Sigmoid colon (tissue), 7 donors: ENCODE results near the gene AMACR. TPM values are rescaled to one million over a fixed set of nuclear protein-coding genes. Genes with fewer than 3 reads are reported as not detected.

ENCODE experiments used
- DNase-seq: peaks from one replicate; pipeline ENCODE4 v3.0.0-alpha.2; 2019
- H3K27ac ChIP-seq, 4 donors: fragments of 200-600 bp; sonication (generic); one replicate each; pipeline ENCODE4 v1.5.1; 2016 to 2019; ENCODE audit warnings: mild to moderate bottlenecking in 1 of 4
- H3K27me3 ChIP-seq, 3 donors: fragments of 200-600 bp; sonication (generic); one replicate each; pipeline ENCODE4 v1.5.1; 2019; ENCODE audit warnings: mild to moderate bottlenecking in 1 of 3
- H3K36me3 ChIP-seq, 4 donors: fragments of 200-600 bp; sonication (generic); one replicate each; pipeline ENCODE4 v1.5.1; 2016 to 2019
- H3K4me1 ChIP-seq, 4 donors: fragments of 200-600 bp; sonication (generic); one replicate each; pipeline ENCODE4 v1.5.1; 2017 to 2019
- H3K4me3 ChIP-seq, 4 donors: fragments of 200-600 bp; sonication (generic); one replicate each; pipeline ENCODE4 v1.5.1; 2017 to 2019; ENCODE audit warnings: mild to moderate bottlenecking in 2 of 4, moderate library complexity in 1 of 4
- H3K9me3 ChIP-seq, 4 donors: fragments of 200-600 bp in 3 of 4; sonication (generic) in 3 of 4; one replicate each; pipeline versions ENCODE4 v1.5.1 to v1.6.1; 2013 to 2019
- EP300 ChIP-seq, 4 donors: sonication (generic); formaldehyde crosslinking; IDR thresholded peaks; one replicate each; pipeline ENCODE4 v1.6.1; 2017; ENCODE audit warnings: antibody characterized with exemption in 4 of 4
- POLR2A ChIP-seq, 2 donors: fragments of 450-650 bp; IDR thresholded peaks; one replicate each; pipeline ENCODE4 v1.6.1; 2016; ENCODE audit warnings: antibody characterized with exemption in 2 of 2, mild to moderate bottlenecking in 2 of 2, moderate library complexity in 2 of 2
- POLR2AphosphoS5 ChIP-seq, 4 donors: sonication (generic); formaldehyde crosslinking; IDR thresholded peaks; one replicate each; pipeline ENCODE4 v1.6.1; 2017; ENCODE audit warnings: antibody characterized with exemption in 4 of 4
- WGBS, 2 donors: extraction: QIAGEN DNeasy Blood & Tissue Kit; methylation state at CpG; one replicate each; pipeline ENCODE4 v1.1.7; 2013; 5-methylcytosine and 5-hydroxymethylcytosine counted together
- intact Hi-C: fragments of 100-400 bp; cut with DNase I; formaldehyde crosslinking; loops from one replicate; pipeline ENCODE4 v1.15.1; 2023
- polyA plus RNA-seq, 3 donors: library from polyadenylated mRNA; stranded (reverse); fragments of 200-250 nt; gene quantifications; one replicate each; pipeline ENCODE4 v1.2.3, GENCODE V29; 2013
- total RNA-seq, 4 donors: library from RNA; depleted of rRNA; stranded (reverse); fragments of >200 nt; gene quantifications; one replicate each; pipeline ENCODE4 v1.1.0, GENCODE V29; 2016
- TF ChIP-seq, protein P1 (sequence below), 4 experiments: fragments of 450-650 bp in 3 of 4; fragments of 200-600 bp in 1 of 4; IDR thresholded peaks; one replicate each; pipeline ENCODE4 v1.5.1; 2016 to 2019; ENCODE audit warnings: antibody characterized with exemption in 4 of 4, mild to moderate bottlenecking in 3 of 4, moderate library complexity in 2 of 4
- donor health status: healthy with polysubstance abuse.
- donor health status: Bipolar disorder and iron deficiency.
- donor health status: healthy.

Gene AMACR
- total and polyA plus RNA-seq, 7 donors, result 5.3 to 106 (median 11.4) TPM

GRCh38 chr5:33995865-33996264 lies 12.0 kb downstream of the AMACR start:
- no peak for DNase-seq
- H3K4me1 ChIP-seq, result peaks cover 0 to 13% (median 3%) of the 10 kb centered on the region in 4 donors
- H3K27ac ChIP-seq, result no peak overlapping the region
- TF ChIP-seq, protein P1, sequence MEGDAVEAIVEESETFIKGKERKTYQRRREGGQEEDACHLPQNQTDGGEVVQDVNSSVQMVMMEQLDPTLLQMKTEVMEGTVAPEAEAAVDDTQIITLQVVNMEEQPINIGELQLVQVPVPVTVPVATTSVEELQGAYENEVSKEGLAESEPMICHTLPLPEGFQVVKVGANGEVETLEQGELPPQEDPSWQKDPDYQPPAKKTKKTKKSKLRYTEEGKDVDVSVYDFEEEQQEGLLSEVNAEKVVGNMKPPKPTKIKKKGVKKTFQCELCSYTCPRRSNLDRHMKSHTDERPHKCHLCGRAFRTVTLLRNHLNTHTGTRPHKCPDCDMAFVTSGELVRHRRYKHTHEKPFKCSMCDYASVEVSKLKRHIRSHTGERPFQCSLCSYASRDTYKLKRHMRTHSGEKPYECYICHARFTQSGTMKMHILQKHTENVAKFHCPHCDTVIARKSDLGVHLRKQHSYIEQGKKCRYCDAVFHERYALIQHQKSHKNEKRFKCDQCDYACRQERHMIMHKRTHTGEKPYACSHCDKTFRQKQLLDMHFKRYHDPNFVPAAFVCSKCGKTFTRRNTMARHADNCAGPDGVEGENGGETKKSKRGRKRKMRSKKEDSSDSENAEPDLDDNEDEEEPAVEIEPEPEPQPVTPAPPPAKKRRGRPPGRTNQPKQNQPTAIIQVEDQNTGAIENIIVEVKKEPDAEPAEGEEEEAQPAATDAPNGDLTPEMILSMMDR (IDR thresholded peaks at IDR 0.05), result no peak
- TF ChIP-seq POLR2A (IDR thresholded peaks at IDR 0.05), result no peak
- no peak for TF ChIP-seq POLR2AphosphoS5 (IDR thresholded peaks at IDR 0.05)
- no peak for TF ChIP-seq EP300 (IDR thresholded peaks at IDR 0.05)
- WGBS, 2 donors, result 66 to 68% methylated on average over 2 of the region's 2 CpGs
- H3K9me3 ChIP-seq, result no peaks in the 10 kb centered on the region
- intact Hi-C loops, result no loop called here
- peaks cover 0 to 11% (median 0%) of the 10 kb centered on the region in 4 donors for H3K36me3 ChIP-seq
- H3K27me3 ChIP-seq, result no peaks in the 10 kb centered on the region
- no peak overlapping the region for H3K4me3 ChIP-seq

DNA sequence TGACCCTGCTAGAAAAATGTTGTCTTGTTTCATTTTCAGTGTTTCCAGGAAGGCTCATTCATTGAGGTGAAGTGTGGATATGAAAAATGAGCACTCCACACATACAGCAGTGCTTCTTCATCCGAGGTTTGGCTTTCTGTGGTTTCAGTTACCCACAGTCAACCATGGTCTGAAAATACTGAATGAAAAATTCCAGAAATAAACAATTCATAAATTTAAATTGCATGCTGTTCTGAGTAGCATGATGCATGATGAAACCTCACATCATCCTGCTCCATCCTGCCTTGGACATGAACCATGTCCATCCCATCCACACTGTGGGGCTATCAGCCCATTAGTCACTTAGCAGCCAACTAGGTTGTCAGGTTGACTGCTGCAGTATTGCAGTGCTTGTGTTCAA lies 13.0 kb downstream of the AMACR start:
- TF ChIP-seq, protein P1 (IDR thresholded peaks at IDR 0.05), result no peak
- TF ChIP-seq POLR2A (IDR thresholded peaks at IDR 0.05), result no peak
- TF ChIP-seq POLR2AphosphoS5 (IDR thresholded peaks at IDR 0.05), result no peak
- TF ChIP-seq EP300 (IDR thresholded peaks at IDR 0.05), result no peak
- peaks cover 0 to 11% (median 0%) of the 10 kb centered on the region in 4 donors for H3K36me3 ChIP-seq
- 39 to 72% methylated on average over 1 of the region's 1 CpG for WGBS, 2 donors
- no peaks in the 10 kb centered on the region for H3K27me3 ChIP-seq
- intact Hi-C loops, result no loop called here
- H3K27ac ChIP-seq, result no peak overlapping the region
- H3K4me3 ChIP-seq, result no peak overlapping the region
- H3K9me3 ChIP-seq, result no peaks in the 10 kb centered on the region
- peaks cover 0 to 13% (median 3%) of the 10 kb centered on the region in 4 donors for H3K4me1 ChIP-seq
- no peak for DNase-seq

DNA sequence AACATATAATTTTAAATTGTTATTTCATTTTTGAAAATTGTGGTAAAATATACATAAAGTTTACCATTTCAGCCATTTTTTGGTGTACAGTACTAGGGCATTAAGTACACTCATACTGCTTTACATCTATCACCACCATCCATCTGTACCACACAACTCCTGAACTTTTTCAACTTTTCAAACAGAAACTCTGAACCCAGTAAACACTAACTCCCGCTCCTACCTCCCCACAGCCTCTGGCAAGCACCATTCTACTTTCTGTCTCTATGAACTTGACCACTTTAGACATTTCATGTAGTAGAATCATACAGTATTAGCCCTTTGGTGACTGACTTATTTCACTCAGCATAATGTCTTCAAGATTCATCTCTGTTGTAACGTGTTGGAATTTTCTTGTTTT lies 15.0 kb downstream of the AMACR start:
- no peak for TF ChIP-seq POLR2AphosphoS5 (IDR thresholded peaks at IDR 0.05)
- TF ChIP-seq, protein P1 (IDR thresholded peaks at IDR 0.05), result no peak
- no peak for TF ChIP-seq EP300 (IDR thresholded peaks at IDR 0.05)
- no peak for TF ChIP-seq POLR2A (IDR thresholded peaks at IDR 0.05)
- Histone ChIP-seq H3K27me3 (no peaks in the 10 kb centered on the region), H3K27ac (no peak overlapping the region), H3K9me3 (no peaks in the 10 kb centered on the region), H3K4me1 (peaks cover 0 to 13% (median 3%) of the 10 kb centered on the region in 4 donors), H3K36me3 (peaks cover 0 to 27% (median 8%) of the 10 kb centered on the region in 4 donors), H3K4me3 (no peak overlapping the region)
- 93 to 96% methylated on average over 2 of the region's 2 CpGs for WGBS, 2 donors
- no peak for DNase-seq
- intact Hi-C loops, result no loop called here

GRCh38 chr5:33985447-33985846 lies 22.4 kb downstream of the AMACR start:
- intact Hi-C loops, result no loop called here
- H3K36me3 ChIP-seq, result peaks cover 0 to 34% (median 9%) of the 10 kb centered on the region in 4 donors
- H3K27ac ChIP-seq, result no peak overlapping the region
- H3K9me3 ChIP-seq, result no peaks in the 10 kb centered on the region
- WGBS, 2 donors, result 96% methylated on average over 6 of the region's 6 CpGs
- TF ChIP-seq, protein P1 (IDR thresholded peaks at IDR 0.05), result no peak
- no peak for TF ChIP-seq POLR2A (IDR thresholded peaks at IDR 0.05)
- TF ChIP-seq POLR2AphosphoS5 (IDR thresholded peaks at IDR 0.05), result no peak
- TF ChIP-seq EP300 (IDR thresholded peaks at IDR 0.05), result no peak
- no peak for DNase-seq
- no peaks in the 10 kb centered on the region for H3K4me1 ChIP-seq
- no peak overlapping the region for H3K4me3 ChIP-seq
- H3K27me3 ChIP-seq, result no peaks in the 10 kb centered on the region

DNA sequence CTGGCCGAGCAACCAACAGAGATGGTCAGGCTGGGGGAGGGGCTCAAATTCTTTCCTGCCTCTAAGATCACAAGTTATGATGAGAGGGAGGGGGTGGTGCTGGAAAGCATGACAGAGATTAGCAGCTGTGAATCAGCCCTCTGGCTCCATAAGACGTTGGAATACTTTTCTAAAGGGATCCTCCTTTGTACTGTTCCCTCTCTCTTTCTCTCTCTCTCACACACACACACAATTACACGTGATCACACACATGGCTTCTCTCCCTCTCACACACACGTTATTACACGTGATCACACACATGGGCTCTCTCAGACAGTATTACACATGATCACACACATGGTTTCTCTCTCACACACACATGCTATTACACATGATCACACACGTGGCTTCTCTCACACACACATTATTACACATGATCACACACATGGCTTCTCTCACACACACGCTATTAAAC lies 23.2 kb downstream of the AMACR start, which contains the start of gene SLC45A2:
SLC45A2 (minus strand) TSS at position 23 of the 454 bp plus-strand sequence. CDS start 110 bp downstream, outside the sequence.
- intact Hi-C loops, result no loop called here
- Histone ChIP-seq H3K36me3 (peaks cover 0 to 34% (median 9%) of the 10 kb centered on the region in 4 donors), H3K27me3 (no peaks in the 10 kb centered on the region), H3K27ac (no peak within 1 kb of the TSS), H3K4me1 (no peaks in the 10 kb centered on the region), H3K9me3 (no peaks in the 10 kb centered on the region), H3K4me3 (no peak within 1 kb of the TSS)
- TF ChIP-seq POLR2AphosphoS5 (IDR thresholded peaks at IDR 0.05) (no peak), POLR2A (IDR thresholded peaks at IDR 0.05) (no peak), EP300 (IDR thresholded peaks at IDR 0.05) (no peak)
- TF ChIP-seq, protein P1 (IDR thresholded peaks at IDR 0.05), result no peak
- 73 to 78% methylated on average over 7 of the region's 7 CpGs for WGBS, 2 donors
- no peak for DNase-seq
